Cardiac ventricle fibroblast (primary cell): Measurements from ENCODE around the gene CRISP2. TPM values are rescaled to one million over a fixed set of nuclear protein-coding genes. Genes with fewer than 3 reads are reported as not detected.

Experiments
- total RNA-seq: library from RNA; depleted of rRNA; stranded (reverse); fragments of >200 nt; gene quantifications from 2 replicates; pipeline ENCODE4 v1.2.3, GENCODE V29; 2015

The CRISP2 gene
- not detected in 2 replicates for total RNA-seq

GRCh38 chr6:49713346-49713745 lies at the start of gene CRISP2:
Gene CRISP2 (minus strand): TSS chr6:49713543. CDS start chr6:49709196, 4,347 bp downstream.

GRCh38 chr6:49744259-49744658 lies 30.9 kb upstream of the CRISP2 start, which contains the start of gene CRISP3:
Gene CRISP3 (minus strand): TSS chr6:49744388. CDS start chr6:49744367, 21 bp downstream.

Other genes starting within 250 kb of the CRISP2 start
- gene GLYATL3, start 213.6 kb downstream of the CRISP2 start, total RNA-seq = not detected in 2 replicates
- gene C6orf141, start 162.9 kb downstream of the CRISP2 start, total RNA-seq = 2.2 TPM in 1 of 2 replicates, not detected in the other
- gene RHAG, start 76.7 kb downstream of the CRISP2 start, total RNA-seq = not detected in 2 replicates
- not detected in 2 replicates for gene CRISP3, start 30.8 kb upstream of the CRISP2 start, total RNA-seq
- gene PGK2, start 73.7 kb upstream of the CRISP2 start, total RNA-seq = not detected in 2 replicates
- not detected in 2 replicates for gene CRISP1, start 153.0 kb upstream of the CRISP2 start, total RNA-seq